Activated CD4-positive, CD25-positive, alpha-beta regulatory T cell treated with anti-CD3 and anti-CD28 coated beads, Interleukin-2, amount 50 U/mL, for 24 hours (primary cell): ENCODE data around the gene IL1A.

Experiments
- ATAC-seq, 2 donors: fragments of 150-1000 bp; cut with Tn5 transposase; one replicate each; pipeline ENCODE4 v1.10.0; 2021; ENCODE audit warnings: mild to moderate bottlenecking in 1 of 2, moderate library complexity in 1 of 2

Gene IL1A

GRCh38 chr2:112760149-112760548 lies 24.1 kb downstream of the IL1A start:
- ATAC-seq: no peak

GRCh38 chr2:112758711-112759110 lies 25.6 kb downstream of the IL1A start:
- ATAC-seq: no peak

GRCh38 chr2:112757265-112757664 lies 27.0 kb downstream of the IL1A start:
- ATAC-seq: no peak

- ATAC-seq: peak; percentile 19 to 54
These were observed 28.1 kb downstream of the IL1A start for GRCh38 chr2:112756207-112756606.

DNA sequence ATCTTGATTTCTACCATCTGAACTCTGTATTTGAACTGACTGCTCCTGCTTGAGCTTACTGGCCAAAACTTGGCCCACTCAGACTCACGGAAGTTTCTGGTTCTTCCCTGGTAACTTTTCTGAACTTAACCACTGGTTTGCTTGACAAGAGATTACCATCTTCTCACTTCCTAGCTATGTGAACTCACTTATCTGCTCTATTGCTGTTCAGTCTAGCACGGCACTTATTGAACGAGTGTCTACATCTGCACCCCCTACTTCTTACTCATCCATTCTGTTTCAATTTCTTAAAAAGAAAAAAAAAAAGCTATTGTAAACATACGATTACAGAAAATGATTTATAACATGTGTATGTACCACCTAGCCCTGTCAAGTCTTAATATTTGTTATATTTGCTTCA lies 28.8 kb downstream of the IL1A start:
- peak; percentile 28 to 47 for ATAC-seq

DNA sequence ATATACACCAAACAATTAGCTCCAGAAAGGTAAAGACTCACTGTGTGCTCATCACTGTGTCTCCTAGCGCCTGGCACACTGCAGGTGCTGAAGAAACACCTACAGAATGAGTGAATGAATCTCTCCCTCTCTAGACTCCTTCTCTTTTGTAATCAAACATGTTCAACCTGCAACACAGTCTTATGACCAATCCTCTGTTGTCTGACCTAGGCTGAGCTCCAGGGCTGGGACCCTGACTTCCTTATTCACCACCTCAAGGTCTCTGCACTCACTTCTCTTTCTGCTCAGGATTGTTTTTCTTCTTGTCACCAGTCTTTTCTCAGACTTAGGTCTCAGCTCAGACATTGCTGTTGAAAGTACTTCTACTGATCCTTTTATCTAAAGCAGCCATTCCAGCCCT lies 29.7 kb downstream of the IL1A start:
- no peak for ATAC-seq

- ATAC-seq: no peak
These were observed 31.6 kb downstream of the IL1A start for GRCh38 chr2:112752667-112753066.

DNA sequence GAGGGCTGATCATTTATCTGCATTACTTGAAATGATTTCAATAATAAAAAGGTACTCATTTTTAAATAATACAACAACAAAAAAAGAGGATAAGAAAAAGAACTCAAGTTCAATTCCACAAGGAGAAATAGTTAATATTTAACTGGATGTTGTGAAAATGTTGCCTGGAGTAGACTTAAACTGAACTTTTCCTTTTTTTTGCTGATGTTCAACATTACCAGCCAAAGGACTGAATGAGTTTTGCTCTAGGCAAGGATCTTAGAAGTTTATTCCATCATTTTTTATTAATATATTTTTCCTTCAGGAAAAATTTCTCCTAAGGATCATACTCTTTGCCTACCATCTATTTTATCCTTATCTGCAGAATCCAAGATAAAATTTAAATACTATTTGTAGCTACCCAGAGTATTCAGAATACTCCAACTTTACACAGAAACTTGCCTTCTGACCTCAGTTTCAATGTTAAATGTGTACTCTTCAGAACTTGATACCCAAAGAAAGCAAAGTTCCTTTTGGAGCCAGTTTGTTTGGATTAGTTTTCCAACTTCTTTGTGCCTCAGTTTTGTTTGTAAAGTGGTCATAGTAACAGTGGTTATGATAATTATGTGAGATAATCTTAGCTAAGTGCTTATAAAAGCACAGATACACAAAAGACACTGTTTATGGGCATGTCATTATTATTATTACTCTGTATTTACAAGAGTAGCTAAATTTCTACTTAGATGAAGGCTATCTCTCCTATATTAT lies 32.7 kb downstream of the IL1A start:
- ATAC-seq: no peak

GRCh38 chr2:112750560-112750843 lies 33.8 kb downstream of the IL1A start:
- peak; percentile 60 to 63 for ATAC-seq

- peak; percentile 79 for ATAC-seq
These were observed 34.3 kb downstream of the IL1A start for GRCh38 chr2:112749755-112750559.

DNA sequence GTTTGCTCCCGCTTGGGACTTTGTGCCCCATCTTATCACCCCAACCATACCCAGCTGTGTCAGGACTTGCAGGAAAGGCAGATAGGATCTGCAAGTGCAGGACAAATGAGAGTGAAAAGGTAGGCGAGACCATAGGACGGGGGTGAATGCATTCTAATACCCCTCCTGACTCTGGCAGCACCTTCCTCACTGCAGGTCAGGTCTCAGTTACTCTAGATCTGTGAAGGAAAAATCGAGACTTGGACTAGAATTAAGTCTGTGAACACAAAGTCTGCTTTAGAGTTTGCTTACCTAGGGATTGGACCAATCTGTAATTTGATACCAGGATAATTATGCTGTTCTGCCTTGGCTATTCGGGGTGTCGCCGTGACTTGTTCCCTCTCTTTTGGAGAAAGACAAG lies 43.8 kb downstream of the IL1A start:
- no peak for ATAC-seq

DNA sequence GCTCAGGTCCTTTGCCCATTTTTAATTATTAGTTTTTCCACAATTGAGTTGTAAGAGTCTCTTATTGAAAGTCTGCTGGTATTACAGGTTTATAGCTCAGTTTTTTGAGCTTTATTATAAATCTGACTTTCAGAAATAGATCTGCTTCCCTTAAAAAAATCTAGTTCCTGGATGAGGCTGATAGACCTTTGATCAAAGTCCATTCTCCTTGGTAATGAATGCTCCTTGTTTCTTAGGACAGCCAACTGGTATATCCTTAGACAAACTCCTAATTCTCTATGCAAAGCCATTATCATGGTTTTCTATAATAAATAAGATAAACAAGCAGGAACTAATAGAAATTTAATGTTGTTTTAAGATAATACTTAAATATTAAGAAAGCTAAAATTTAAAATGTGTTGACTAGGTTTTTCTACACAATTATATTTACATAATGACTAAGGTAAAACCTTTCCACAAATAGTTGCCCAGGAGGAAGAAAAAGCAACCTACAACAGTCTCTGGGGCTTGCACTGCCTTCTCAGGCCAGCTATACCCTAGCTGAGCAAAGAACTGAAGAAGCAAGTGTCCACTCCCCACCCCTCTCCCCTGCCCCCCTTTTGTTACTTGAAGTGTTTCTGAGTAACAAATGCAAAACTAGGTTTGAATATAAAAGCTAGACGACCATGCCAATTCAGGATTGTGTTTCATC lies 46.6 kb downstream of the IL1A start:
- no peak for ATAC-seq

DNA sequence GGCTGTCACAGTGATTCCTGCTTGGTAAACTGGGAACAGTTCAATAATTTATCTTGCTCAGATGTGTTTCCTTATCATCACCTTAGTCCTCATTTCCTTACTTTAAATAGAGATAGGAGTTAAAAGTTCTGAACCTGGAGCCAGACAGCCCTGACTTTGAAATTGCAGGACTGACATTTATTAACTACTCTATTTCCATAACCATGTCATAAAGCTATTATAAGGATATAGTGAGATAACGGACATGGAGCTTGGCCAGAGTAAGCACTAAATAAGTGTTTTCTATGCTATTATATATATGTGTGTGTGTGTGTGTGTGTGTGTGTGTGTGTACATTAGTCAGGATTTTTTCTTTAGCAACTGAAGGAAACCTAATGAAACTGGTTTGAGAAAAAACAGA lies 50.4 kb downstream of the IL1A start:
- ATAC-seq: no peak

DNA sequence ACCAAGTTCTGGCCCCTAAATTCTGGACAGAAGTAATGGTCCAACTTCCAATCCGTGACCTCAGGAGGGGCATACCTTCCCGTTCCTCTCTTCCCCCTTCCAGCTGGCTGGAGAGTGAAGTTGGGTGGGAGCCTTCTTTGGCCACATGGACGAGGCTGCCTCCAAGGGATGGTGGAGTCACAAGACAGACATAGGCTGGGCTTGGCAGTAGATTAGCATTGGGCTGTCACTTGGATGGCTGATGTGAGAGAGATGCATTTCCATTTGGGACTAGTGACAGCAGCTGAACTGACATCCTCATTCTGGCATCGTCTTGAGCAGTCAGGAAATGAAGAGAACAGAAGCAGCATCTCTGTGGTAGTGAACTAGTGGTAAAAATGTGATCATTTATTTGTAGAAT lies 50.8 kb downstream of the IL1A start:
- ATAC-seq: no peak

- ATAC-seq: peak in 1 of 2 donors; percentile 7
These were observed 52.8 kb downstream of the IL1A start for GRCh38 chr2:112731479-112731878.

DNA sequence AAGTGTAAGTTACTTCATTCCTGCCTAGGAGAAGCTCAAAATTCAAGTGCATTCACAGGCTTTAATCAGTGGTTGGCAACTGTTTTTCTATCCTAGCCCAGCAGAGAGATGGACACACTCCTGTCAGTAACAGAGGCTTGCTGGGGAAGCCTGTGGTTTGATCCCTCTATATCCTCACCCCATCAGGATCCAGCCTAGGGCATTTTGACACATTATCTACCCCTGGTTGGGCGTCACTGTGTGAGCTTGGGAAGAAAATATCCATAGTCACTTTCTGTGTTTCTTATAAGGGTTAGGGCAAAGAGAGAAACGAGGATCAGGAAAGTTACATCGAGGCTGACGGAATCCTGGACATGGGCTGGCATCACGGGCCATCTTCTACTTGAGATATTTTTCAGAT lies 53.5 kb downstream of the IL1A start:
- no peak for ATAC-seq

GRCh38 chr2:112730216-112730615 lies 54.1 kb downstream of the IL1A start:
- no peak for ATAC-seq

DNA sequence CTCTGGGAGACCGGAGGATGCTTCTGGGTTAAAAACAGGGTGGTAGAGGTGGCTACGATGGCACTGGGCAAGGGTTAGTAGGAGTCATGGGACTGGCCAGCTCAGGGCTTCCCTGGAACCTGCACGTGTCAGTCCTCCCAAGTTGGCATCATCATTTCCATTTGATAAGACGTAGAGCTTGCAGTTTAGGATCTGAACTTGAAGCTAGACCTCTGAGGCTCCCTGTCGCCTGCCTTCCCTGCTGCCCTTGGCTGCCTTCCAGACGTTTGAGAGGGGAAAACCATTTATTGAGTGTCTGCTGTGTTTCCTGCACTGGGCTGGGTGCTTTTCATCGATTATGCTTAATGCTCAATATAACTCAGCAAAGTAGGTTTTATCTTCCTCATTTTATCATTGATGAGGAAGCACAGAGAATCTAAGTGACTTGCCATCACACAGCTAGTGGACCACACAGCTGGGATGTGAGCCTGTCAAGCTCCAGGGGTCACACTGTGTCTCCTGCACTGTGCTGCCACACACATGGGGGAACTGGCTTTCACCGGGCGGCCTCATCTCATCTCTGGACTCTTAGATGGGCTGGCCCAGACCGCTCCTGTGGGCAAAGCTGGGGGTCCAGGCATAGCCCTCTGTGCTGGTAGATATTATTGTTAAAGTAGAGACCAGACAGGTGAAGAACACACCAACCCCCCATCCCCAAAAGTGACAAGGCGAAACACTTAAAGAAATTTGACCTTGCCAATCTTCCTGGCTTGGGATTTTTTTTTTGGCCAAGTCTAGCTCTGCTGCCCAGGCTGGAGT lies 55.7 kb downstream of the IL1A start:
- no peak for ATAC-seq

DNA sequence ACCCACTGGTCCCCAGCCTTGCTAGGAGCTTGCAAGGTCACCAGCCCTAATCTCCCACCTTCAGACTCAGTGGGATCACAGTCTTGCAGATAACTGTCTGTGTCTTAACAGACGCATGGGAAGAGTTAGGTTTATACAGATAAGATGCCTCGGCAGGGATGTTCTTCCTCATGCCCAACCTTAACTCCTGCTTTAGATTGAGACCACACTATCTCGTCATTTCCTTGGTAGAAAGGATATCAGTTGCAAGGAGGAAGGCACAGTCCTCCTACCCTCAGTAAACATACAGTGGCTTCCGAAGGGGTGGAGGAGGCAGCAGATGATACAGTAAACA lies 56.3 kb downstream of the IL1A start:
- no peak for ATAC-seq

- no peak for ATAC-seq
These were observed 56.8 kb downstream of the IL1A start for GRCh38 chr2:112727276-112728028.

- peak; percentile 95 to 97 for ATAC-seq
These were observed 57.7 kb downstream of the IL1A start for GRCh38 chr2:112726487-112727190.
